ENCODE measurements around the gene TRIM59. TPM values are rescaled to one million over a fixed set of nuclear protein-coding genes. Genes with fewer than 3 reads are reported as not detected.

TRIM59 gene
- total and polyA plus RNA-seq, 10 of the 15 experiments (the other 5 are each of a cell fraction or from before 2014, with no cell fraction given), result 14.4 to 105 (median 33.3) TPM

DNA sequence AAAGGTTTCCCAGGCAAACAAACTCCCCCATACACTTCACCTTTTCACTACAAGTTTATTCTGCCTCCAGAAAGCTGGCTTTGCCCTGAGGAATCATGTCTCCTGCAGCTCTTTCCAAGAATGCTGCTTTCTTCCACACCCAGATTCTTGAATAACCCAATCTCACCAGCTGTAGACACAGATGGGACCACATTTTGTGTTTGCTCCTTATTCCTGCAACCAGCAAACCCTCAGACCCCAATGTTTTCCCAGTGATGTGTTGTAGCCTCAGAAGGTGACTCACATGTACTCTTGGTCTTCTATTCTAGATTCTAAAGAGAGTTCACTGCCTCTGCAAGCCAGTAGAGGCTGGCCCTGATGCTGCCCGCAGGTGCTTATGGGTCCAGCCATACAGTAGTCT is 23.6 kb upstream of the TRIM59 start:
- WGBS (ENCODE audit: insufficient coverage, insufficient replicate concordance, low lambda C conversion rate, missing lambda C conversion rate), result 0% methylated on average over 1 of the region's 1 CpG
- Histone ChIP-seq H3K9ac (ENCODE audit: control insufficient read depth, insufficient read depth, low read length) (no peak overlapping the region), H3K79me2 (ENCODE audit: control insufficient read depth, insufficient read depth, low read length) (no peaks in the 10 kb centered on the region), H3K4me2 (ENCODE audit: control insufficient read depth, insufficient read depth) (no peak overlapping the region), H3K4me1 (ENCODE audit: control insufficient read depth, insufficient read depth, low read length) (no peaks in the 10 kb centered on the region; the same call in 1 of the 2 replicates), H3K27me3 (replicated peaks in 1 of 2; ENCODE audit: control insufficient read depth in 2 of 2, insufficient read depth in 2 of 2, low read length in 1 of 2) (no peaks in the 10 kb centered on the region), H3K4me3 (no peak overlapping the region), H3K27ac (ENCODE audit: control insufficient read depth, insufficient read depth) (no peak overlapping the region), H3K9me3 (replicated peaks; ENCODE audit: control insufficient read depth, insufficient read depth, low read length) (peaks cover 11% of the 10 kb centered on the region), H3K36me3 (ENCODE audit: control insufficient read depth in 2 of 2, insufficient read depth in 2 of 2, low read length in 1 of 2) (no peaks in the 10 kb centered on the region), H2AFZ (ENCODE audit: control insufficient read depth, low read depth, low read length) (no peak overlapping the region), H4K20me1 (ENCODE audit: control insufficient read depth, insufficient read depth) (no peaks in the 10 kb centered on the region)
- ChIA-PET RAD21 (ENCODE audit: unreplicated experiment) (interaction anchor here (1.1 kb wide), 1 partner anchor 15 kb away, joined by 3 read pairs; no protein-coding TSS in a partner anchor), CTCF (no interaction called here), POLR2A (no interaction called here), SMC1A (ENCODE audit: uncharacterized antibody, unreplicated experiment) (interaction anchor here (1.0 to 1.2 kb wide), 2 partner anchors 18 to 79 kb away, joined by 3 to 4 read pairs; no protein-coding TSS in a partner anchor)
- ATAC-seq (no peak), FAIRE-seq (no peak), DNase-seq (ENCODE audit: low read depth, low spot score) (no peak)
- in situ Hi-C loops (cut with MboI) (no loop called here), intact Hi-C loops (cut with micrococcal nuclease; ENCODE audit: unreplicated experiment) (no loop called here)
- no TSS peak for BruUV-seq (replicated peaks)
- no peak for TF ChIP-seq ZNF274 (IDR thresholded peaks at IDR 0.05; ENCODE audit: insufficient read depth, insufficient read length)
- no peak for TF ChIP-seq E4F1 (IDR thresholded peaks at IDR 0.05; ENCODE audit: borderline replicate concordance, partially characterized antibody)
- TF ChIP-seq SIN3A (IDR thresholded peaks at IDR 0.05; ENCODE audit: low read depth, low read length), result no peak
- no peak for TF ChIP-seq SMC3 (IDR thresholded peaks at IDR 0.05; ENCODE audit: borderline replicate concordance, low read length)
- TF ChIP-seq, protein P1, sequence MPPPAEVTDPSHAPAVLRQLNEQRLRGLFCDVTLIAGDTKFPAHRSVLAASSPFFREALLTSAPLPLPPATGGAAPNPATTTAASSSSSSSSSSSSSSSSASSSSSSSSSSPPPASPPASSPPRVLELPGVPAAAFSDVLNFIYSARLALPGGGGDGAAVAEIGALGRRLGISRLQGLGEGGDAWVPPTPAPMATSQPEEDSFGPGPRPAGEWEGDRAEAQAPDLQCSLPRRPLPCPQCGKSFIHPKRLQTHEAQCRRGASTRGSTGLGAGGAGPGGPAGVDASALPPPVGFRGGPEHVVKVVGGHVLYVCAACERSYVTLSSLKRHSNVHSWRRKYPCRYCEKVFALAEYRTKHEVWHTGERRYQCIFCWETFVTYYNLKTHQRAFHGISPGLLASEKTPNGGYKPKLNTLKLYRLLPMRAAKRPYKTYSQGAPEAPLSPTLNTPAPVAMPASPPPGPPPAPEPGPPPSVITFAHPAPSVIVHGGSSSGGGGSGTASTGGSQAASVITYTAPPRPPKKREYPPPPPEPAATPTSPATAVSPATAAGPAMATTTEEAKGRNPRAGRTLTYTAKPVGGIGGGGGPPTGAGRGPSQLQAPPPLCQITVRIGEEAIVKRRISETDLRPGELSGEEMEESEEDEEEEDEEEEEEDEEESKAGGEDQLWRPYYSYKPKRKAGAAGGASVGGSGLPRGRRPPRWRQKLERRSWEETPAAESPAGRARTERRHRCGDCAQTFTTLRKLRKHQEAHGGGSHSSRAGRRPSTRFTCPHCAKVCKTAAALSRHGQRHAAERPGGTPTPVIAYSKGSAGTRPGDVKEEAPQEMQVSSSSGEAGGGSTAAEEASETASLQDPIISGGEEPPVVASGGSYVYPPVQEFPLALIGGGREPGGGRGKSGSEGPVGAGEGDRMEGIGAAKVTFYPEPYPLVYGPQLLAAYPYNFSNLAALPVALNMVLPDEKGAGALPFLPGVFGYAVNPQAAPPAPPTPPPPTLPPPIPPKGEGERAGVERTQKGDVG (CRISPR knock-in tag; IDR thresholded peaks at IDR 0.05), result no peak
- no peak for TF ChIP-seq SMAD5 (IDR thresholded peaks at IDR 0.05; ENCODE audit: low read depth)
- TF ChIP-seq MAX (IDR thresholded peaks at IDR 0.05; ENCODE audit: low read depth, low read length), result no peak
- TF ChIP-seq SREBF2 (IDR thresholded peaks at IDR 0.05; ENCODE audit: low read length), result no peak
- no peak for TF ChIP-seq TCF7 (IDR thresholded peaks at IDR 0.05; ENCODE audit: borderline replicate concordance)
- TF ChIP-seq, protein P2, sequence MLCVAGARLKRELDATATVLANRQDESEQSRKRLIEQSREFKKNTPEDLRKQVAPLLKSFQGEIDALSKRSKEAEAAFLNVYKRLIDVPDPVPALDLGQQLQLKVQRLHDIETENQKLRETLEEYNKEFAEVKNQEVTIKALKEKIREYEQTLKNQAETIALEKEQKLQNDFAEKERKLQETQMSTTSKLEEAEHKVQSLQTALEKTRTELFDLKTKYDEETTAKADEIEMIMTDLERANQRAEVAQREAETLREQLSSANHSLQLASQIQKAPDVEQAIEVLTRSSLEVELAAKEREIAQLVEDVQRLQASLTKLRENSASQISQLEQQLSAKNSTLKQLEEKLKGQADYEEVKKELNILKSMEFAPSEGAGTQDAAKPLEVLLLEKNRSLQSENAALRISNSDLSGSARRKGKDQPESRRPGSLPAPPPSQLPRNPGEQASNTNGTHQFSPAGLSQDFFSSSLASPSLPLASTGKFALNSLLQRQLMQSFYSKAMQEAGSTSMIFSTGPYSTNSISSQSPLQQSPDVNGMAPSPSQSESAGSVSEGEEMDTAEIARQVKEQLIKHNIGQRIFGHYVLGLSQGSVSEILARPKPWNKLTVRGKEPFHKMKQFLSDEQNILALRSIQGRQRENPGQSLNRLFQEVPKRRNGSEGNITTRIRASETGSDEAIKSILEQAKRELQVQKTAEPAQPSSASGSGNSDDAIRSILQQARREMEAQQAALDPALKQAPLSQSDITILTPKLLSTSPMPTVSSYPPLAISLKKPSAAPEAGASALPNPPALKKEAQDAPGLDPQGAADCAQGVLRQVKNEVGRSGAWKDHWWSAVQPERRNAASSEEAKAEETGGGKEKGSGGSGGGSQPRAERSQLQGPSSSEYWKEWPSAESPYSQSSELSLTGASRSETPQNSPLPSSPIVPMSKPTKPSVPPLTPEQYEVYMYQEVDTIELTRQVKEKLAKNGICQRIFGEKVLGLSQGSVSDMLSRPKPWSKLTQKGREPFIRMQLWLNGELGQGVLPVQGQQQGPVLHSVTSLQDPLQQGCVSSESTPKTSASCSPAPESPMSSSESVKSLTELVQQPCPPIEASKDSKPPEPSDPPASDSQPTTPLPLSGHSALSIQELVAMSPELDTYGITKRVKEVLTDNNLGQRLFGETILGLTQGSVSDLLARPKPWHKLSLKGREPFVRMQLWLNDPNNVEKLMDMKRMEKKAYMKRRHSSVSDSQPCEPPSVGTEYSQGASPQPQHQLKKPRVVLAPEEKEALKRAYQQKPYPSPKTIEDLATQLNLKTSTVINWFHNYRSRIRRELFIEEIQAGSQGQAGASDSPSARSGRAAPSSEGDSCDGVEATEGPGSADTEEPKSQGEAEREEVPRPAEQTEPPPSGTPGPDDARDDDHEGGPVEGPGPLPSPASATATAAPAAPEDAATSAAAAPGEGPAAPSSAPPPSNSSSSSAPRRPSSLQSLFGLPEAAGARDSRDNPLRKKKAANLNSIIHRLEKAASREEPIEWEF (IDR thresholded peaks at IDR 0.05; ENCODE audit: insufficient replicate concordance, low read depth, low read length), result no peak
- no peak for TF ChIP-seq ETV6 (conservative IDR thresholded peaks at IDR 0.05 in 1 of 2, IDR thresholded peaks at IDR 0.05 in 1 of 2; ENCODE audit: borderline replicate concordance in 1 of 2, low read depth in 1 of 2)
- TF ChIP-seq PKNOX1 (IDR thresholded peaks at IDR 0.05), result no peak
